Left ventricle myocardium inferior (tissue), 1 donor: ENCODE measurements around the gene FAM117B. TPM values are rescaled to one million over a fixed set of nuclear protein-coding genes. Genes with fewer than 3 reads are reported as not detected.

Experiments used
- DNase-seq: peaks from one replicate; pipeline ENCODE4 v3.0.0-alpha.2; 2020
- H3K27ac ChIP-seq: fragments of 200-600 bp; replicated peaks from 2 replicates; pipeline ENCODE4 v1.8.0; 2021
- H3K27me3 ChIP-seq: fragments of 200-600 bp; 2 replicates; pipeline ENCODE4 v1.8.0; 2021; ENCODE audit warnings: low read depth
- H3K36me3 ChIP-seq: fragments of 200-600 bp; 2 replicates; pipeline ENCODE4 v1.8.0; 2021
- H3K4me1 ChIP-seq: fragments of 200-600 bp; 2 replicates; pipeline ENCODE4 v1.8.0; 2021
- H3K4me3 ChIP-seq: fragments of 200-600 bp; 2 replicates; pipeline ENCODE4 v1.8.0; 2021; ENCODE audit warnings: mild to moderate bottlenecking, moderate library complexity
- H3K9me3 ChIP-seq: fragments of 200-600 bp; replicated peaks from 2 replicates; pipeline ENCODE4 v1.8.0; 2021
- CTCF ChIP-seq: fragments of 200-600 bp; IDR thresholded peaks from 2 replicates; pipeline ENCODE4 v1.8.0; 2021; ENCODE audit warnings: antibody characterized with exemption, mild to moderate bottlenecking, borderline replicate concordance
- intact Hi-C: fragments of 100-400 bp; cut with micrococcal nuclease; formaldehyde crosslinking; loops from one replicate; pipeline ENCODE4 v1.11.0; 2022
- total RNA-seq: library from RNA; stranded (reverse); fragmentation: NEBNext Ultra II Directional; extraction: Animal tissue kit (Norgen Biotek cat#: 25700); gene quantifications from one replicate; pipeline ENCODE4 v1.2.1, GENCODE V29; 2021
- donor health status: DM: no; HTN: yes; CAD: no; lungs with severe emphysema.

FAM117B gene
- total RNA-seq, 1 donor from 2014 or later, result 2.4 TPM

- Histone ChIP-seq H3K27ac (no peak overlapping the region), H3K9me3 (no peaks in the 10 kb centered on the region), H3K4me3 (no peak overlapping the region), H3K36me3 (no peaks in the 10 kb centered on the region), H3K27me3 (no peaks in the 10 kb centered on the region), H3K4me1 (no peaks in the 10 kb centered on the region)
- DNase-seq, result no peak
- no peak for TF ChIP-seq CTCF
- intact Hi-C loops, result no loop called here
Observed at GRCh38 chr2:202610380-202610779, 24.4 kb upstream of the FAM117B start.

- no peaks in the 10 kb centered on the region for H3K9me3 ChIP-seq
- no peak overlapping the region for H3K27ac ChIP-seq
- H3K4me3 ChIP-seq, result no peak overlapping the region
- DNase-seq, result no peak
- no peaks in the 10 kb centered on the region for H3K27me3 ChIP-seq
- no peak for TF ChIP-seq CTCF
- H3K36me3 ChIP-seq, result no peaks in the 10 kb centered on the region
- intact Hi-C loops, result no loop called here
- H3K4me1 ChIP-seq, result no peaks in the 10 kb centered on the region
Observed at GRCh38 chr2:202612145-202612544, 22.6 kb upstream of the FAM117B start.

GRCh38 chr2:202613479-202613878 is 21.3 kb upstream of the FAM117B start:
- Histone ChIP-seq H3K36me3 (no peaks in the 10 kb centered on the region), H3K27me3 (no peaks in the 10 kb centered on the region), H3K9me3 (no peaks in the 10 kb centered on the region), H3K4me3 (no peak overlapping the region), H3K27ac (no peak overlapping the region), H3K4me1 (no peaks in the 10 kb centered on the region)
- no peak for TF ChIP-seq CTCF
- no peak for DNase-seq
- intact Hi-C loops, result no loop called here

- no peaks in the 10 kb centered on the region for H3K9me3 ChIP-seq
- no peak for TF ChIP-seq CTCF
- DNase-seq, result no peak
- no peak overlapping the region for H3K4me3 ChIP-seq
- no peaks in the 10 kb centered on the region for H3K27me3 ChIP-seq
- no peak overlapping the region for H3K27ac ChIP-seq
- H3K4me1 ChIP-seq, result no peaks in the 10 kb centered on the region
- intact Hi-C loops, result no loop called here
- H3K36me3 ChIP-seq, result no peaks in the 10 kb centered on the region
Observed at GRCh38 chr2:202624133-202624532, 10.6 kb upstream of the FAM117B start.

- no peaks in the 10 kb centered on the region for H3K4me1 ChIP-seq
- H3K27ac ChIP-seq, result no peak overlapping the region
- no peaks in the 10 kb centered on the region for H3K27me3 ChIP-seq
- intact Hi-C loops, result no loop called here
- DNase-seq, result no peak
- no peak overlapping the region for H3K4me3 ChIP-seq
- H3K36me3 ChIP-seq, result no peaks in the 10 kb centered on the region
- TF ChIP-seq CTCF, result no peak
- no peaks in the 10 kb centered on the region for H3K9me3 ChIP-seq
Observed at GRCh38 chr2:202627042-202627441, 7.7 kb upstream of the FAM117B start.
